ENCODE results near the gene SIAH2.
"Not testable (repeated sequence)": the region's sequence is repeated elsewhere in the genome, so short reads cannot be mapped to it uniquely, and the experiment has no call there.

Gene SIAH2, protein sequence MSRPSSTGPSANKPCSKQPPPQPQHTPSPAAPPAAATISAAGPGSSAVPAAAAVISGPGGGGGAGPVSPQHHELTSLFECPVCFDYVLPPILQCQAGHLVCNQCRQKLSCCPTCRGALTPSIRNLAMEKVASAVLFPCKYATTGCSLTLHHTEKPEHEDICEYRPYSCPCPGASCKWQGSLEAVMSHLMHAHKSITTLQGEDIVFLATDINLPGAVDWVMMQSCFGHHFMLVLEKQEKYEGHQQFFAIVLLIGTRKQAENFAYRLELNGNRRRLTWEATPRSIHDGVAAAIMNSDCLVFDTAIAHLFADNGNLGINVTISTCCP

DNA sequence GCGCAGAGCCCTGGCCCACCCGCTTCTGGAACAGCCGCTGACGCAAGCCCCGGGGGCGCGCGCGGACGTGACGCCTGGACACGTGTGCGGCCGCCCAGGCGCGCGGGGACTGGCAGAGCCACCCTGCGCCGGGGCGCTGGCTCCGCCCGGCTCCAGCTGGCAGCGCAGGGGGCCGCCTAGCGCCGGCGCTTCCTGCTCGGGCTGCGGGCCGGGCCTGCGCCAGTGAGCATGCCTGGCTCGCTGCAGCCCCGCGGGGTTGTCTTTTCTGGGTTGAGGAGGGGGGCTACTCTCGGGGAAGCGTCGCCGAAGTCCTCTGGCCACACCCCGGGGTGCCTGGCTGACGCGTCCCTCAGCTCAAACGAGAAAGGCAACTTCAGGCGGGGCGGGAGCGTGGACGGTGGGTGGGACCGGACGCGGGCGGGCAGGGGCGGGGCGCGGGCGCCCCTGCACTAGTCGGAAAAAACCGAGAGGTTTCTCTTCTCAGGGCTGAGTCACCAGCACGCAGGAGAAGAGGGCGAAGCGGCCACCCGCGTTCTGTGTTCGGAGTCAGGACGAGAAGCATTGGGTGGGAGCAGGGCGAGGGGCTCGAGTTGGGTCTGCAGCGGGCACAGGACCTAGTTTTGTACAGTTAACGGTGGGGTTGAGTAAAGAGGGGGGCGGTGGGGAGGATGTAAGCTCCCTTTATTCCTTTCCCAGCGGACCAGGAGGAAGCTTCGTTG is at the start of gene SIAH2:
Gene SIAH2, minus strand, starts transcription at position 48 of the 719 bp plus-strand sequence. CDS start 320 bp downstream, outside the sequence.
- DNase-seq (ENCODE audit: low read depth): peak; percentile 62

DNA sequence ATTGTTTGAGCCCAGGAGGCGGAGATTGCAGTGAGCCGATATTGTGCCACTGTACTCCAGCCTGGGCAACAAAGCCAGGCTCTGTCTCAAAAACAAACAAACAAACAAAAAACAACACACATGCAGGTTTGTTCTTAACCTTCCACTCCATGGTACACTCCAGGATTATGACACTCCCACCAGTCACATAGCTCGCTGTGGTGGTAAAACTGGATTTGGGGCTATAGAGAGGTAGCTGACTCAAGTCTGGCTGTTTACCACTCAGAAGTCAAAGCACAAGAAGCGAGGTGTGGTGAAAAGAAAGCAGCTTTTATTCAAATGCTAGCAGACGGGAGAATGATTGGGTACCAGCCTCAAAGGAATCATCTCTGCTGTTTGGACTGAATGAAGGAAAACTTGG is 49.0 kb upstream of the SIAH2 start:
- DNase-seq (ENCODE audit: low read depth): no peak

DNA sequence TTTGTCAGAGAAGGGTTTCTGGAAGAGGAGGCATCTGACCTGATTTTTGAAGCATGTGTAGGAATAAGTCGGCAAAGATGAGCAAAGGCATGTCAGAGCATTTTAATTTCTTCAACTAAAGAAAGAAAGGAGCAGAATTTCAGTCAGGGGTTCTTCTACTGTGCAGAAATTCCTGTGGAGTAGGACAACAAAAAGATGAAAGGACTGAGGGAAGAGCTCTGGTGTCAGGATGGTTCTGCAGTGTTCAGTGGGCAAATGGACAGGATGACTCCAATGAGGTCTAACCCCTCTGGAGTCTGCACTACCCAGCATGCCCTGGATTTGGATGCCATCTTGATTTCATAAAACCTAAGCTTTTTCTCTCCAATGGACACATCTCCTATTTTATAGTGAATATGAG is 47.7 kb upstream of the SIAH2 start:
- no peak for DNase-seq (ENCODE audit: low read depth)

DNA sequence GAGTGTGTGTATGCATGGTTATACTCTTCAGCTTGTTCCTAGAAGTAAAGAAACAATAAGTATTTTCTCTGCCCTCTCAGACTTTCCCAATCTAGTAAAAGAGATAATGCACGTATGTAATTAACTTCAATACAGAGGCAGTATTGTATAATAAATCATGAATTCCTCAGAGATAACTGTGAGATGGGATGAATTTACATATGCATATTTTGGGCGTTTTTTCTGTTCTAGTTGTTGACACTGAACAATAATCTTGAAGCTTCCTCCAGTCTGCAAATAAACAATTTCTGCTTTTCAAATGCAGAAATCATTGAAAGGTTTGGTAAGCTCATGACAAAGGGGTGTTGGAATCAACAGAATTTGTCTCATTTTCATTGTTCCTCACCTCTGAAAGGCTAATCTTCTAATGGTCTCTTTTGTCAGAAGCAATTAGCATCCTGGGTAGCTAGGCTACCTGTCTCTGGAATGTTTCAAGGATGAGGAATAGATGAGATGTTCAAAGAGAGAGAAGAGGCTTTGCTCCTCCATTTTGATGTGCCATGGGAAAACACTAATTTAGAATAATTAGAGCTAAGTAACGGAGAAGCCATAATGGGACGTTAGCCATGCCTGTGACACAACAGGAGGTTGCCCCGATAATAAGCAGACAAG is 43.3 kb upstream of the SIAH2 start:
- DNase-seq (ENCODE audit: low read depth): no peak

DNA sequence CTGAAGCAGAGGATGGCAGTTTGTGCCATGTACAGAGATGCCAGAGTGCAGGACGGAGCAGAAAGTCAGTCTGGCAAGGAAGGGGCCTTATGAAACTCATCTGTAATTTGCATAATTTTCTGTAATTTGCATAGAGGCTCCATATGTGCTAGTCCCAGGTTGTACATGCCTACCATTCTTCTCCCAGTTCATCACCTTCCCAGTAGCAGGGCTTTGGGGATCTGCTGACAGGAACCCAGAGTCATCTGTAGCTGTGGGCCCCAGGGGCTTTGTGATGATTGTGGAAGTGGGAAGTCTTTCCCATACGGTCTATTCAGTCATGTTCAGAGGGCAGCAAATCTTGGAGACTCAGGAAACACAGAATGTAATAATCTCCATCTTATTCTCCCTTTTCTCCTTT is 42.4 kb upstream of the SIAH2 start:
- no peak for DNase-seq (ENCODE audit: low read depth)

DNA sequence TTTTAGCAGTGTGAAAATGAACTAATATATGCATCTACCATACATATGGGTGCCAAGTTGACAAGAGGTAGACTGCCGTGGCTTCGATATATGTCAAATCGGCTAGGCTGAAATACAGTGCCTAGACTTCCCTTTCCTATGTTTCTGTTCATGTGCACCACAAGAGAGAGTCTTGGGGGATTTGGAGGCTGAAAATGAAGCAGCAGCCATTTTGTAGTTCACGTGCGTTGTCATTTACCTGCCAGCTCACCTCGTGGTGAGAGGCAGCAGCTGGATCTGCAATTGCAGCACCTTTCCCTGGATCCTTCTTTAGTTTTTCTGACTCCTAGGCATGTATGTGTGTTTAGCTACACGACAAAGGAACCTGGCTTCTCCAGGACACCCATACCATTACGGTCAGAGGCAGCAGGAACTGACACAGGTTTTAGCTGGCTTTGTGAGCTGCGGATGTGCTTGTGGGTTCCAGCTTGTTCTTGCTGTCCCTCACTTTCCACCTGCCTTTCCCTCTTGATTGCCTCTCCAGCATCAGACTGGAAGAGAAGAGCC is 40.5 kb upstream of the SIAH2 start:
- no peak for DNase-seq (ENCODE audit: low read depth)

DNA sequence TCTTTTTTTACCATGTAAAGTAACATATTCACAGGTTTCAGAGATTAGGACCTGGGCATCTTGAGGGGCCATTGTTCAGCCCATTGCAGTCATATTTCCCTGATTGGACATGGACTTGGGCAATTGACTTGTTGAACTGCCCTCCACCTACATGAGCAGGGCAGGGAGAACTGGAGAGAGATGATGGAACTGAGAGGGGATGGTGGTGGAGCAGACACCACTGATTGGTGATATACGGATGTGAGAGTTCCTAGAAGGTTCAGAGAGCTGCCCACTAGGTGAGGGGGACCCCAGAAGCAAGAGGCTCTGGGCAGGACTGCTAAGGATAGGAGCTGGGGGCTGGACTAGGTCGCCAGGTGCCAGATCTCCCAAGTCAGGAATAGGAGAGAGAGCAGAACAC is 37.8 kb upstream of the SIAH2 start:
- DNase-seq (ENCODE audit: low read depth): no peak

DNA sequence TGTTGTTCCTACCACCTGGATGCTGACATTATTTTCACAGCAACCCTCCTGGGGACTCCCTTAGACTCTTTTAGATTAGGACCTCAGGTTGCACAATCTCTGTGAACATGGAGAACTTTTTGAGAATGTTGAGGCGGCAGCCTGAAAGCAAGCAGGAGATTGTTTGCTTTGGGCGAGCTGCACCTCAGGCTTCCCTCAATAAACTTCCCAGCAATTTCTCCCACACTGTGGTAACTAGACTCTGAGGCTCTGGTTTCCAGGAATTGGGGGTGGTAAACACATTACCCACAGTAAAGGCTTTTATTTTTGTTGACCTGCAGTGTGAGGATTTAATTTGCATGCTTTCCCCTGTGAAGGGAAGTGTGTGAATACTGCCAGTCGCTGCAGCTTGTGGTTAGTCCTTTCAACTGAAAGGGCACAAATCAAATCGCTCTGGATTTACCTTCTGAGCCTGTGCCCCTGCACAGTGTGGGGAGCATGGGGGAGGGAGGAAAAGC is 35.2 kb upstream of the SIAH2 start:
- no peak for DNase-seq (ENCODE audit: low read depth)

DNA sequence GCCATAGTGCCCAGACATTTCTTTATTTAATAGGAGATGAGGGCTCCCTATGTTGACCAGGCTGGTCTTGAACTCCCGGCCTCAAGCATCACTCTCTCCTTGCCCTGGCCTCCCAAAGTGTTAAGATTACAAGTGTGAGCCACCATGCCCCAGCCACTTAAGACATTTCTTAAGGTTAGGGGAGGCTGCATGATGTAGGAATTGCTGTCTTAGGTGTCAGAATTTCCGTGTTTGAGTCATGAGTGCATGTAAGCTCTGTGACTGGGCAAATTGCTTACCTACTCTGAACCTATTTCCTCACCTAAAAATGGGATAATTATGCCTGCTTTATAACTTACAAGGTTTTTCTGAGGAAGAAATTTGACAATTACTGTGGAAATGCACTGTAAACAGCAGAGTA is 34.2 kb upstream of the SIAH2 start:
- DNase-seq (ENCODE audit: low read depth): no peak

DNA sequence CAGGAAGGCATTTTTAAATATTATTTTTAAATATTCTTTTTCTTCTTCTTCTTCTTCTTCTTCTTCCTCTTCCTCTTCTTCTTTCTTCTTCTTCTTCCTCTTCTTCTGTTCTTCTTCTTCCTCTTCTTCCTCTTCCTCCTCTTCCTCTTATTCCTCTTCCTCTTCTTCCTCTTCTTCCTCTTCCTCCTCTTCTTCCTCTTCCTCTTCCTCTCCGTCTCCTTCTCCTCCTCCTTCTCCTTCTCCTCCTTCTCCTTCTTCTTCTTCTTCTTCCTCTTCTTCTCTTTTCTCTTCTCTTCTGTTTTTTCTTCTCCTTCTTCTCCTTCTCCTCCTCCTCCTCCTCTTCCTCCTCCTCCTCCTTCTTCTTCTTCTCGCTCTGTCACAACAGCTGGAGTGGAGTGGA is 33.6 kb upstream of the SIAH2 start:
- DNase-seq (ENCODE audit: low read depth): not testable (repeated sequence)

DNA sequence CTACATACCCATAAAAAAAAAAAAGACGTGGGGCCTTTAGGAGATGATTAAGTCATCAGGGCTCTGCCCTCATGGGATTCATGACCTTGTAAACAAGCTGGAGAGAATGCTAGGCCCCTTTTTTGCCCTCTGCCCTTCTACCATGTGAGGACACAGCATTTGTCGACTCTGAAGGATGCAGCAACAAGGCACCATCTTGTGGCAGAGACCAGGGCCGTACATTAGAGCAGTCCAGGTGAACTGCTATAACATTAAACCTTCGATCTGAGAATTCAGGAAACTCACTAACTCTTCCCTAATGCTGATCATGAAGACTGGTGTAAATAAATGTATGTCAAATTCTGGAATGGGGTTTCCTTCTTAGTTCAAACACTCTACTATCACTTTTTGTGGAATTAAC is 30.7 kb upstream of the SIAH2 start:
- DNase-seq (ENCODE audit: low read depth): no peak

DNA sequence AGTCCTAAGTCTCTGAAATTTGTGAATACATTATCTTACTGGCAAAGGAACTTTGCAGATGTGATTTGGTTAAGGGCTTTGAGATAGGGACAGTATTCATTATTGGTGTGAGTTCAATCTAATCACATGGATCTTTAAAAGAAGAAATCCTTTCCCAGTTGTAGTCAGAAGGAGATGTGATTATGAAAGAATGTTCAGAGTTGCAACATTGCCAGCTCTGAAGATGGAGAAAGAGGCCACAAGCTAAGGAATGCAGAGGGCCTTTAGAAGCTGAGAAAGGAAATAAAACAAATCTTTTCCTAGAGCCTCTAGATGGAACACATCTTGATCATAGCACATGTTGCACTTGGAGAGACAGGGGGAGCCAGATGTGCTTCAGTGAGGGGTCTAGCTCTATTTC is 27.7 kb upstream of the SIAH2 start:
- DNase-seq (ENCODE audit: low read depth): no peak

DNA sequence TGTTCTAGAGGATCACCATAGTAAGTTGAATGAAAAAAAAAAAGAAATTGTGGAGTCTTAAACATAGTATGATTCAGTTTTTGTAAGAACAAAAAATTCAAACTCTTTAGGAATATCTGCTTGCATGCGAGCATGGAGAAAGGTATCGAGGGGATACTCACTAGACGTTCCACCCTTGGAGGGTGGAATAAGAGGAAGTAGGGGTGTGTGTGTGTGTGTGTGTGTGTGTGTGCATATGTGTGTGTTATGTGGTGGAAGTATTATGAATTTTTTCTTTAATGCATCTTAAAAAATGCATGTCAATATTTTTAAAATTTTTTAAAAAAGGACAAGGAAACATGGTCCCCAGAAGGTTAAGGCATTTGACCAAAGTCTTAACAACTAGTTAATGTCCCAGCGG is 26.5 kb upstream of the SIAH2 start:
- no peak for DNase-seq (ENCODE audit: low read depth)

DNA sequence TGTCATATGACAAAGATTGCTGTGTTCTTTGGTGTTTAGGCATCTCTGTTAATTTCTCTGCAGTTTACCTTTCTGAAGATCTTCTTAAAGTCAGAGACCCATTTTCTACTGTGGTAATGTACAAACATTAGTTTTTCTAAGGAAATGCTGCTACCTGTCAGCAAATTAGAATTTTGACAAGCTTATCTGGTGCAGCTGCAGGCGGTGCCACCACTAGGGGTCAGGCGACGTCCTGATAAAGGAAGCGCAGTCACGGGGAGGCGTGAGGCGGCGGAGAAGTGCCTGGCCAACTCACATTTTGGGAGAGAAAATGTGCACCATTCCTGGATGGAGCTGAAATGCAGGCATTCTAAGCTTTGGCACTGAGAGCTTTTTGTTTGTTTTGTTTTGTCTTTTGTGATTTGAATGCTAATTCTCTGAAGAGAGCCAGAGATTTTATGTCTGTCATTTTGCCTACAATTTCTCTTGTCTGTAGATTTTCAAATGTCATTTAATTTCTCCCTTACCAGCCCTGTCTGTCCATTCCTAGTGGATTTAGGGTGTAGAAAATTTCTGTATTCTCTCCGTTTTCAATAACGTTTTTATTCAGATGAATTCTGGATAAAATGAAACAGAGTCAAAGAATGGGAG is 24.9 kb upstream of the SIAH2 start:
- DNase-seq (ENCODE audit: low read depth): no peak

DNA sequence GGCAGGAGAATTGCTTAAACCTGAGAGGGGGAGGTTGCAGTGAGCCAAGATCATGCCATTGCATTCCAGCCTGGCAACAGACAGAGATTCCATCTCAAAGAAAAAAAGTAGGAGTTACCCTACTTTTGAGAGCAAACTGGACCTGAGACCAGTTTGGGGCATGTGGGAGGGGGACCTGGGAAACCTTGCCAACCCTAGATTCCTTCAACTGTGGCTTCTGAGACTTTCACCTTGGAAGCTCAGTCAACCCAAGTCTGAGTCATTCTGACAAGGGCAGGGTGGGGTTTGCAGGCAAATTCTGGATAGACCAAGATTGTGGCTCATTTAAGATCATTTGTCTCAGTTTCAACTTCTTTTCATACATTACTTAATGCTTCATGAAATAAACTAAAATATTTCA is 23.8 kb upstream of the SIAH2 start:
- no peak for DNase-seq (ENCODE audit: low read depth)

DNA sequence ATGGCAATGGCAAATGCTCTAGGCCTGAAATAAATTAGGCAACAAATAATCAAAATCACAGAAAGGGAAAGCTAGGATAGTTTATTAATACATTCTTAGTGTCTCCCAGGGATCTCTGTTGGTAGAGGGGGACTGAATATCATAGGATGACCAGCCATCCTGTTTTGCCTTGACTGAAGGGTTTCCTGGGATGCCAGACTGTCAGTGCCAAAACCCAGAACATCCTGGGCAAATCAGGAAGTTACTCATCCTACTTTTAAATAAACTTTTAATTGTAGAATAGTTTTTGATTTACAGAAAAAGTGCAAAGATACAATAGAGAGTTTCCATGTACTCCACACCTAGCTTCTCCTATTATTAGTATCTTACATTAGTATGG is 21.8 kb upstream of the SIAH2 start:
- no peak for DNase-seq (ENCODE audit: low read depth)

DNA sequence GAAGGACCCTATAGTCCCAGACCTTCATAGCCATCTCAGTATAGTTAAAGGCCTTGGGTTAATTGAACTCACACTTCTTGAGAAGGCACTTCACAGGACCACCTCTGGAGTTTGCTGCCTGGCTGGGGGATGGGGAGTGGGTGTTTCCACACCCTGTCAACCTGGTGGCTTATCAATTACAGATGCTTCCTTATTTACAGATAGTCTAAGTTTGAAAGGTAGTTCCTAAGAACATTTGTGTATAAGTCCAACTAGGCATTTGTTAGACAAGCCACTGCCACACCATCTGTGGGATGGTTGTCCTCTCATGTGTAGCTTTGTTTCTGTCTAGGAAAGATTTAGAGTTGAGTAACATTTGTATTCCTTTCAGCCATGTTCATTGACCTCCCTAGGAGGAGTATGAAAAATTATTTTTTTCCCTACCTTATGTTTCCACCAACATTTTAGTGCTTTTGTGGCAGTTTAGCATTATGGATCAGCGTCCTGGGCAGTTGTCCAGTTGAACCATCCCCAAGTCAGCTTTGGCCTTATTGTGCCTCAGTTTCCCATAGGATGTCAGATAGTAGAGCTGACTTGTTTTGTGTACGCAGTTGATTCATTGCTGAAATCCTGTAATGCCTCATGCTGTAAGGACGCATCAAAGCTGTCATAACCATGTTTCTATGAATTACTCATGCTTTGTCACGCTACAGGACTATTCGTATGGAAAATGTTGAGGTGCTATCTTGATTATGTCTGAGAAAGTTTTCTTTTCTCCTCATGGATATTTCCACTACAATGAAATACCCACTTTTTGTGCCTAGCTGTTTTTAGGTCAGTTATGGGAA is 21.2 kb upstream of the SIAH2 start:
- DNase-seq (ENCODE audit: low read depth): no peak

DNA sequence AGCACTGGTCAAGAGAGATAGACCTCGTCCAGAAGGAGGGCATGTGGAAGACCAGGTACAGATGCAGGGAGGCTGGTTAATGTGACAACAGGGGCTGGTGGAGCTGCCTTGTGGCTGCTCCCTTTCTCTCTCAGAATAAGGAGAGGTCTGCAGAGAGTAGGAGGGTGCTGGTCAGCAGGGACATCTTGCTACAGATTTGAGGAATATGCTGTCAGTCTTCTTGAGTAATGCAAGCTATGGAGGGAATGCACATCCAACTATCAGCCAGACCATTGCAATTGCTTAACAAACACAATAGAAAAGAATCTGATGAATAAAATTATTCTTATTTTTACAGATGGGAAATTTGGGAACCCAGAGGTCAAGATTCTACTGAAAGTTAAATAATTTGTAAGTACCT is 20.3 kb upstream of the SIAH2 start:
- no peak for DNase-seq (ENCODE audit: low read depth)

DNA sequence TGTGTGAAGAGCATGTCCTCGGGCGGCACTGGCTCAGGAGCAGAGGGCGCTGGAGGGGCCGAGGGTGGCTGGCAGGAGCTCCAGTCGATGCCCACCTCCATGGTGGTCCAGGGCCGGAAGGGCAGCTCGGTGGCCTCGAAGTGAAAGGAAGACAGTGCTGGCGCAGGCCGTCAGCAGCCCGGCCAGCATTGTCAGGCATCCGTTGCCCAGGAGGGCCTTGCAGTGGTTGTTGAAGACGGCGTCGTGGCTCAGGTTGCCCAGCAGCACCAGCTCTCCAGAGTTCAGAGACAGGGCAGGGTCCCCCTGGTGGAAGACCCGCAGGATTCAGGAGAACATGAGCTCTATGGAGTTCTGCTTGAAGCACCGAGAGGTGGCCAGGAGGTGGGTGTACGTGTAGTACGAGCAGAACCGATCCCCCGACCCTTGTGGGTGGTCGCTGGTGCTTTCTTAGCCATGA is 16.5 kb upstream of the SIAH2 start:
- no peak for DNase-seq (ENCODE audit: low read depth)

DNA sequence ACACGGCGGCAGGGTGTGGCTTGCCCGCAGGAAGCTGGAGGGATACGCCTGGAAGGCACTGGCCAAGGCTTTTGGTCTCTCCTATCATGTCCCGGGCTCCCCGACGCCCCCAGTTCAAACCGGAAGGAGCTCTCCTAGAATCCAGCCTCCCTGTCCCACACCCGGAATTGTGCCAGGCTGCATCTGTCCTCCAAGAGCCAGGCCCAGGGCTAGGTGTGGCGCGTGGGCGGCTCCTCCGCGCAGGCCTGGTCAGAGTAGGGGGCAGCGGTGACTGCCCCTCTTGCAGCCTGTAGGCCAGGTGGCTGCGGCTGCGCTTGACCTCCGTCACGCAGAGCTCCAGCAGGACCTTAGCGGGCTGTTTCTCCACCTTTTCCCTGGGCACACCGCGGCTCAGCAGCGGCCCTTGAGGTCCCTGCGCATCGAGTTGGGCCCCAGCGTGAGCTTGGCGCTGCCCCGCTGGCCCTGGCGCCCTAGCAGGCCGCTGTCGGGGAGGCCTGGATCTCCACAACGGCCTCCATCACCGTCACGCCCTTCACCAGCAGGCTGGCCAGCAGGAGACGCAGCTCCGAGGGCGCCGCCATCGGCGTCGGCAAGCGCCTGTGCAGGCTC is 15.9 kb upstream of the SIAH2 start:
- DNase-seq (ENCODE audit: low read depth): no peak

DNA sequence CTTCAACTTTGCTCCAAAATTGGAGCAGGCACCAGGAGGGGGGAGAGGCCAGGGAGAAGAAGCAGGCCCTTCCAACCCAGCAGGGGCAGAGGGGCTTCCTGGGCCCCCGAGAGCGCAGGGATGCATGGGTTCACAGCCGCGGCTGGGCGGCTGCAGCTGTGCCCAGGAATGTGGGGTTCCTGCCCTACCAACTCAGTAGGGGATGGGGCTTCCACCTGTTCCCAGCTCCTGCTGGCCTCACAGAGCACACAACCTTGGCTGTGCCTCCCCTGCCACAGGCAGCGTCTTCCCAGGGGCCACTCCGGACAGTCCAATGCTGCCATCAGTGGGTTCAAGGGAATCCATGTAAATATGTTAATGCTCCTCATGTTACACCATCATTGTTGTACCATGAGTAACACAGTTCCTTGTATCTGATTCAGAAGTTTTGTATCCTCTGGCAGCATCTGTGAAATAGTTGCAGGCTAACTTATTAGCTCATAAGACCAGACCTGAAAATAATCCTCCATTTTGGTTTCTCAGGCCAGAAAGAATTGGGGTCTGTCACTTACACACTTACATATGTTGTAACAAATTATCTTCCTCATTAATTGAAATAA is 12.1 kb upstream of the SIAH2 start:
- DNase-seq (ENCODE audit: low read depth): peak; percentile 60
